ENCODE measurements around the gene DCAF8. TPM values are rescaled to one million over a fixed set of nuclear protein-coding genes. Genes with fewer than 3 reads are reported as not detected.

Gene DCAF8
- total and polyA plus RNA-seq, 3 donors from 2014 or later, result 127 to 240 (median 233) TPM

DNA sequence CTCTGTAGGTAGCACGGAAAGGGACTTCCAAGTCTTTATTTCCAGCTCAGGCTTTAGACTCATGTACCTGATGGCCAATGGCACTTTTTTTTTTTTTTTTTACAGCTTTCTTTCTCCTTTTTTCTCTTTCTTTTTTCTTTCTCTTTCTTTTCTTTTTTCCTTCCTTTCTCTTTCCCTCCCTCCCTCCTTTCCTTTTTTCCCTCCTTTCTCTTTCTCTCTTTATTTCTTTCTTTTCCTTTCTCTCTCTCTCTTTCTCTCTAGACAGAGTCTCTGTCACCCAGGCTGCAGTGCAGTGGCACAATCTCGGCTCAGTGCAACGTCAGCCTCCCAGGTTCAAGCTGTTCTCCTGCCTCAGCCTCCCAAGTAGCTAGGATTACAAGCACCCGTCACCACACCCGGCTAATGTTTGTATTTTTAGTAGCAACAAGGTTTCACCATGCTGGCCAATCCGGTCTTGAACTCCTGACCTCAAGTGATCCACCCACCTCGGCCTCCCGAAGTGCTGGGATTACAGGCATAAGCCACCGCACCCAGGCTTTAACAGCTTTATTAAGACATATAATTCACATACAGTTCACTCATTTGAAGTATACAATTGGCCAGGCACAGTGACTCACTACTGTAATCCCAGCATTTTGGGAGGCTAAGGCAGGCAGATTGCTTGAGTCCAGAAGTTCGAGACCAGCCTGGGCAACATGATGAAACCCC is 5.1 kb upstream of the DCAF8 start:
- WGBS, 2 donors, result 81 to 82% methylated on average over 9 to 10 of the region's 10 CpGs
- Histone ChIP-seq H3K27ac (no peak overlapping the region), H3K27me3 (no peaks in the 10 kb centered on the region), H3K36me3 (ENCODE audit: low read depth, missing control alignments) (no peaks in the 10 kb centered on the region), H3K4me3 (no peak overlapping the region), H3K4me1 (no peaks in the 10 kb centered on the region), H3K9me3 (no peaks in the 10 kb centered on the region)
- intact Hi-C loops (cut with DNase I; ENCODE audit: low total_unique reads), result no loop called here
- TF ChIP-seq POLR2A (IDR thresholded peaks at IDR 0.05), result no peak
- TF ChIP-seq, protein P1, sequence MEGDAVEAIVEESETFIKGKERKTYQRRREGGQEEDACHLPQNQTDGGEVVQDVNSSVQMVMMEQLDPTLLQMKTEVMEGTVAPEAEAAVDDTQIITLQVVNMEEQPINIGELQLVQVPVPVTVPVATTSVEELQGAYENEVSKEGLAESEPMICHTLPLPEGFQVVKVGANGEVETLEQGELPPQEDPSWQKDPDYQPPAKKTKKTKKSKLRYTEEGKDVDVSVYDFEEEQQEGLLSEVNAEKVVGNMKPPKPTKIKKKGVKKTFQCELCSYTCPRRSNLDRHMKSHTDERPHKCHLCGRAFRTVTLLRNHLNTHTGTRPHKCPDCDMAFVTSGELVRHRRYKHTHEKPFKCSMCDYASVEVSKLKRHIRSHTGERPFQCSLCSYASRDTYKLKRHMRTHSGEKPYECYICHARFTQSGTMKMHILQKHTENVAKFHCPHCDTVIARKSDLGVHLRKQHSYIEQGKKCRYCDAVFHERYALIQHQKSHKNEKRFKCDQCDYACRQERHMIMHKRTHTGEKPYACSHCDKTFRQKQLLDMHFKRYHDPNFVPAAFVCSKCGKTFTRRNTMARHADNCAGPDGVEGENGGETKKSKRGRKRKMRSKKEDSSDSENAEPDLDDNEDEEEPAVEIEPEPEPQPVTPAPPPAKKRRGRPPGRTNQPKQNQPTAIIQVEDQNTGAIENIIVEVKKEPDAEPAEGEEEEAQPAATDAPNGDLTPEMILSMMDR (IDR thresholded peaks at IDR 0.05), result no peak
- no peak for DNase-seq

DNA sequence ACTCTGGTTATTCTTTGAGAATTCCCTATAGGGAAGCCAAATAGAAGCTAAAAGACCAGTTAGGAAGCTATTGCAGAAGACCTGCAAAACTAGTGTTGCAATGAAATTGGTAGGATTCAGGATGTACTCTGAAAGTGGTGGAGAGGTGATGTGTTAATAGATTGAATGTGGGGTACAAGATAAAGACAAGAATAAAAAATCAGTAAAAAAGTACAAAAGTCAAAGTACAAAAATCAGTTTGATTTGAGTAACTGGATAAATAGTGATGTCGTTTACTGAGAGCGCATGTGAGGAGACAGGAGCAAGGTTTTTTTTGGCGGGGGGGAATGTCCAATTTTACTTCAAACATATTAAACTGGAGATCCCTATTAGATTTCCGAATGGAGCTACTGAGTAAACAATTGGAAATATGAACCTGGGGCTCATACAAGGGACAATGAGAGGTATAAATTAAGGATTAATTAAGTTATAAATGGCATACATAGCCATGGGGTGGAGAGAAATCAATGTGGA is 2.5 kb upstream of the DCAF8 start:
- intact Hi-C loops (cut with DNase I; ENCODE audit: low total_unique reads), result no loop called here
- WGBS, 2 donors, result 83 to 86% methylated on average over 4 of the region's 4 CpGs

DNA sequence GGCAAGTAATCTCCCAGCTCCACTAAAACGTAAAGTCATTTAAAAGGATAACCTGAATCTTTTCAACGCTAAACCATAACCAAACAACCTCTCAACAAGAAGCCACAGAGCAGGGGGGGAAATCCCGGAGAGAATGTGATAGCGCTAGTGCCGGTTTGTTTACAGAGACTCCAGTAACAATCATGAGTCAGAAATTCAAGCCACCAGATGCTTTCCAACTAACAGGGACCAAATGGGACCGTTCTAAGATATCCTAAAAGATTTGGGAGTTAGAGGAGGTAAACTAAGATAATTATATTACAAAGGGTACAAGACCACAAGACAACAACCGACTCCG is 825 bp downstream of the DCAF8 start:
- intact Hi-C loops (cut with DNase I; ENCODE audit: low total_unique reads), result no loop called here
- peaks cover 41% of the 10 kb centered on the region for H3K4me1 ChIP-seq
- WGBS, 2 donors, result 0 to 1% methylated on average over 8 of the region's 8 CpGs

More for the DNA sequence above, 2.5 kb upstream of the DCAF8 start:
- no peak for DNase-seq
- no peaks in the 10 kb centered on the region for H3K36me3 ChIP-seq (ENCODE audit: low read depth, missing control alignments)
- peaks cover 14% of the 10 kb centered on the region for H3K4me1 ChIP-seq
- H3K27me3 ChIP-seq, result no peaks in the 10 kb centered on the region
- no peak overlapping the region for H3K4me3 ChIP-seq
- no peak overlapping the region for H3K27ac ChIP-seq
- H3K9me3 ChIP-seq, result no peaks in the 10 kb centered on the region
- no peak for TF ChIP-seq POLR2A (IDR thresholded peaks at IDR 0.05)
- TF ChIP-seq, protein P1 (IDR thresholded peaks at IDR 0.05), result no peak

DNA sequence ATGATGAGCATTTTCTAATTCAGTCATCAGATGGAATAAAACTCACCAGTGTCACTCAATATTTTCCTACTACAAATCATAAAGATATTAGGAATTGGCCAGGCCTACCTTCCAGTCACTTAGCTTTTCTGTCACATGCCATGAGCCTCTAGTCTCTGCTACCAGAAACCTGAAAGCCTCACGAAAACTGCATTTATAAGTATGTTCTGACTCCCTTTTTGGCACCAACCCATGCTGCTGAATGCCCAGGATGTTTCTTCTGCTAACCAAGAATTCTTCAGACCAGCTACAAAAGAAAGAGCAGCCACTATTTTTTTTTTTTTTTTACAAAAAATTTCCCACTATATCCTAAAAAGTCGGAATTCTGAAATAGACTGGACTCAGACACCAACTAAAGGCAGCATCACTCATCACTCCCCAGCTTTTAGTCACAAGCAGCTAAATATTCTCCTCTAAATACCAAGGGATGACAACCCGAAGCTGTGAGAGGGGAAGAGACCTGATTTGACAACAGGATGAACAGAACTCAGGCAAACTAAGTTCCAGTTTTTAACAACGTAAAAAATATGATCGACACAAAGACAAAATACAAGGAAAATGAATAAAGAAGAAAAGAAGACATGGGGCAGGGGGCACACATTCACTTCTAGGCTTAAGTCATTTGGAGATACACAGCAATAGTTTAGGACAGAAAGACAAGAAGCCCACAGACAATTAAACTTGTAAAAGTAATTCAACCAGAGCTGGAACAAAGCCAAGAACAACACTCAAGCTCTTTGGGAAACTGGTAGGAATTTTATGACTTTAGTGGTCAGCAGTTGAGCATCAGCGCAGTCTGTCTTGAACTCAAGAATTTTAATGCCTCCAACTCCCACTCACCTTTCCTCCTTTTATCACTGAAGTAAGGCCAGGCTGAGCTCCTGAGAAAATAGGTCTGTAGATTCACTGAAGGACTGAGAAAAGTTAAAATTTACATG is 1.7 kb downstream of the DCAF8 start:
- no peak for TF ChIP-seq POLR2A (IDR thresholded peaks at IDR 0.05)
- TF ChIP-seq, protein P1 (IDR thresholded peaks at IDR 0.05), result no peak
- Histone ChIP-seq H3K4me3 (peak overlapping the region; percentile 89 to 98), H3K36me3 (ENCODE audit: low read depth, missing control alignments) (no peaks in the 10 kb centered on the region), H3K4me1 (peaks cover 42% of the 10 kb centered on the region), H3K27me3 (no peaks in the 10 kb centered on the region), H3K27ac (peak overlapping the region; percentile 97 to 98), H3K9me3 (no peaks in the 10 kb centered on the region)
- intact Hi-C loops (cut with DNase I; ENCODE audit: low total_unique reads), result no loop called here
- DNase-seq, result peak; percentile 17
- 14 to 15% methylated on average over 6 of the region's 6 CpGs for WGBS, 2 donors

More for the DNA sequence above, 825 bp downstream of the DCAF8 start:
- Histone ChIP-seq H3K27ac (peak overlapping the region; percentile 97 to 98), H3K9me3 (no peaks in the 10 kb centered on the region), H3K36me3 (ENCODE audit: low read depth, missing control alignments) (no peaks in the 10 kb centered on the region), H3K27me3 (no peaks in the 10 kb centered on the region), H3K4me3 (peak overlapping the region; percentile 89 to 98)
- DNase-seq, result peak; percentile 60
- TF ChIP-seq, protein P1 (IDR thresholded peaks at IDR 0.05), result no peak
- TF ChIP-seq POLR2A (IDR thresholded peaks at IDR 0.05), result no peak
